HG03095 (cell line): ENCODE data around the gene SMTNL2.

Experiments used
- ATAC-seq: cut with Tn5 transposase; IDR thresholded peaks from one replicate; pipeline ENCODE4 v1.9.1; 2021; ENCODE audit warnings: moderate library complexity; ENCODE audit not compliant: unreplicated experiment

The SMTNL2 gene

DNA sequence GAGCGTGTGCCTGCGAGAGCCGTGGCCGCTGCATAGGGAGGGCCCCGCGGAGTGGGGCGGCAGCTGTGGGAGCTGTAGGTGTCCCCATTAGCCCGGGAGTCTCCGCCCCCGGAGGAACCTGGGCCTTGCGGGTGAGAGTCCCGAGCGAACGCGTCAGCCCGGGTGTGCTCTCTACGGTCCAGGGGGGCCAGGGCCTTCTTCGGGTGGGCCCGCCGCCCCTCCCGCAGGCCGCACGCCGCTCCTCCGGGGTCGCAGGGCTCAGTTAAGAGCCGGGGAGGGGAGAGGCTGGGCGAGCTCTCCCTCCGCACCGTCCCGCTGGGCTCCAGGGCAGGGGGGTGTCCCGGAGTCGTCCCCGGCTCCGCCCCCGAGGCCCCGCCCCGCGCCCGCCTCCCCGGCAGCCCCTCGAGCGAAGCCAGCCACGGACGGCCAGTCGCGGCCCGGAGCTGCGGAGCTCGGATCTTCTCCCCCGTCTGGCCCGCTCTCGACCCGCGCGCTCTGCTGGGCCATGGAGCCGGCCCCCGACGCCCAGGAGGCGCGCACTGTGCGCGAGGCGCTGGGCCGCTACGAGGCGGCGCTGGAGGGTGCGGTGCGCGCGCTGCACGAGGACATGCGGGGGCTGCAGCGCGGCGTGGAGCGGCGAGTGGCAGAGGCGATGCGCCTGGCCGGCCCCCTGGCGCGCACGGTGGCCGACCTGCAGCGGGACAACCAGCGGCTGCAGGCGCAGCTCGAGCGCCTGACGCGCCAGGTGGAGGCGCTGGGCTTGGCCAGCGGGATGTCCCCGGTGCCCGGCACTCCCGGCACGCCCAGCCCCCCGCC is at the start of gene SMTNL2:
Gene SMTNL2, plus strand, starts transcription at position 429 of the 816 bp plus-strand sequence. Its CDS starts 77 bp downstream, at position 506.
- no peak for ATAC-seq

DNA sequence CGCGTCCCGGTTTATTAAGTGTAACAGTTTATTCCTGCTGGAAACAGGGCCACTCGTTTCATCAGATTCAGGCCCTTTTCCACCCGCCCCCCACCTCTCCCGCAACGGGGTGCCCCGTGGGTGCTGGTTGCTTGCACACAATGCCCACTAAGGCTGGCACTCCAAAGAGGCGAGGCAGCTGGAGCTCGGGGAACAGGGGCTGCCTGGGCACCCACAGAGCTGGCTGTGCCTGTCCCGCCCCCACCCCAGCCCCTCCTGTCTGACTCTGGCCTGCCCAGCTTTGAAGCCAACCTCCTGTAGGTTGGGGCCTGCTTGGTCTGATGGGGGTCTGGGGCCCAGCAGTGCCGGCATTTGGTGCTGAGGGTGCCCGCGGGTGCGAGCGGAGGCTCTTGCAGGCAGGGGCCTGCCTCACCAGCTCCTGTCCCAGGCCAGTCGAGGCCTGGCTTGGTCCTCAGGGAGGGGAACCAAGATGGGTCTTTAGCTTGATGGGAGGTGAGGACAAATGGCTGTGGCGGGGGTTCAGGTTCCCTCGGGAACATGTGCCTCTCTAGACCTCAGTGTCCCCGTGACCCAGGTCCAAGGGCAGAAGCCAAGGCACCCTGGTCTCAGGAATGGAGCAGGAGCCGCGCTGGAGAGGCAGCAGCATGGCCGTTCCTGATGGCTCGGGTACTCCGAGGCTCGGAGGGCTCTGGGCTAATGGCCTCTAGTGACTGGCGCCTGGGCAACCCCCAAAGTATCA is 49.2 kb upstream of the SMTNL2 start:
- ATAC-seq: no peak

DNA sequence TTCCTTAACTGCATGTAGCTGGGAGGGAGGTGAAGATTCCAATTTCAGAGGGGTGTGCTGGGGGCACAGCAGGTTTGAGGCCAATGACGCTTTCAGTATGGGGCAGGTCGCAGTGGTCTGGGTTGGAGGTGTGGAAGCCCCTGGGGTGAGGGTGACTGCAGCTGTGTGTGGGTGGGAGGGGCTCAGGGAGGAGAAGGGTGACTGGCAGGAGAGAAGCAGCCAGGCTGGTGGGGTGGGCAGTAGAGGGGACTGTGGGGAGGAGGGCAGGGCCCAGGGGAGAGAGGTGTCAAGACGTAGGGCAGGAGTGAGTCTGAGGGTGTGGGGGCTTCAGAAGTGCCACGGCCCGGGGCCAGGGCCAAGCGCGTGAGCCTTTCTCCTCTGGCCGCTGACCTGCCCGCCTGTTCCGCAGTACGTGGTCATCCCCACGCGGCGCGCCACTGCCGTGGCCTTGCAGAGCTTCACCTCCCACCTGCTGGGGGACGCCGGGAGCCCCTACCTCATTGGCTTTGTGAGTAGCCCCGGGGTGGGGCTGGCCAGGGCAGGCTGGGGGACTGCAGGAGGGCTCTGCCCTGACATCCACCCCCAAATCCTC is 48.6 kb upstream of the SMTNL2 start:
- ATAC-seq: no peak

- ATAC-seq: no peak
These were observed 48.0 kb upstream of the SMTNL2 start for GRCh38 chr17:4536259-4536741.

DNA sequence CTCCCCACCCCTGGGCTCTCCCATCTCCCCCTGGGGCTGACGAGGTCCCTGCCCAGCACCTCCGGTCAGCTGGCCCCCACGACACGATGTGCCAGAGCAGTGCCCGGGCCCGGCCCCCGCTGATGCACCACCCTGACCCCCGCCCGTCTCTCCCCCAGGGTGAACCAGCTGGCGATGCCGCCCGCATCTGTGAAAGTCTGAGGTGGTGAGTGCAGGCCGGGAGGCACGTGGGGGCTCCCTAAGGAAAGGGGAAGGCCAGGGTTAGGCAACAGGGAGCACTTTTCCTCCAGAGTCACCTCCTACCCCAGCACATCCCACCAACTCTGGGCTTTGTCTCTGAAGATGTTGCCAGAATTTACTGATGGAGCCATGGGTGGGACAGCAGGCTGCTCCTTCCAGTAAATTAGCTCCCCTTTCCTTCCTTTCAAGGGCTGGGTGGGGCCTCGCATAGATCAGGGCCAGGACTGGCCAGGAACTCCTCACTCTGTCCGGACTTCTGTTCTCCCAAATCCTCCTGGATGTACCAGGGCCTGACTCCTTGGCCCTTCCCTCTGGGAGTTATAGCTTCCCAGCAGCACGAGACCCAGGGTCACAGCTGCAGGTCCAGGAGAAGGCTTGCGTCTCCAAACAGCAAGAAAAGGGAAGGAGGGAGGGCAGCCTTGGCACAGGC is 47.5 kb upstream of the SMTNL2 start:
- no peak for ATAC-seq

- no peak for ATAC-seq
These were observed 46.7 kb upstream of the SMTNL2 start for GRCh38 chr17:4537451-4538235.

DNA sequence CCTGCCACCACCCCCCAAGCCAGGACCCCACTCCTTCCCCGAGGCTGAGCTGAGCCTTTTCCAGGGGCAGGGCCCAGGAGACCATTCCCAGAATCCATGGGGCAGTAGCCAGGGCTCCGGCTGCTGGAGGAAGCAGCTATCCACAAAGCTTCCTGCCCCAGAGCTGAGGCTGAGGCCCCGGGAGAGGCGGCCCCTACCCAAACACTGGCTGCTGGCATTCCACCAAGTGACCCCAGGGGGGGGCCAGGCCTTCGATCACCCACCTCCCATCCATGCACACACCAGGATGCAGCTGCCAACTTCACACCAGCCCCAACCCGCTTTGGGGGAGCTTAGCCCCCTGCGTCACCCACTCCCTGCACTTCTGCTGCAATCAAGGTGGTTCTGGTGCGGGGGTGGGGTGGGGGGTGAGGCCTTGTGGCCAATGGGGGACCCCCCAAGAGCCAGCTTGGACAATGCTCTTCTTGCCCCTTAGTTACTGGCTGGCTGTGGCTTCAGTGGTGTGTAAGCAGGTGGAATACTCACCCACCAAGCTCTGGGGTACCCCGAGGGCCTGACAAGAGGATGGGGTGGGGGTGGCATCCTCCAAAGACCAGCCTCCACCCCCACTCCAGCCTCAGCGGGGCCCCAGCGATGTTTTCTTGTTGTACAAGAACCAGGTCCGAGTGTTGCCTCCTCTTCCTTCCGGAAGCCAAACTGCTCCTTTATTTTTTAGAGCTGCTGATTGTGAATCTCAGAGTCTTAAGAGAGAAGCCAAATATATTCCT is 45.9 kb upstream of the SMTNL2 start:
- no peak for ATAC-seq

- no peak for ATAC-seq
These were observed 45.3 kb upstream of the SMTNL2 start for GRCh38 chr17:4539025-4539424.

GRCh38 chr17:4539576-4540223 is 44.6 kb upstream of the SMTNL2 start:
- ATAC-seq: no peak

- ATAC-seq: no peak
These were observed 44.1 kb upstream of the SMTNL2 start for GRCh38 chr17:4540224-4540651.

- no peak for ATAC-seq
These were observed 43.5 kb upstream of the SMTNL2 start for GRCh38 chr17:4540687-4541327.

- ATAC-seq: no peak
These were observed 42.9 kb upstream of the SMTNL2 start for GRCh38 chr17:4541328-4542002.

- ATAC-seq: no peak
These were observed 42.2 kb upstream of the SMTNL2 start for GRCh38 chr17:4542003-4542725.

DNA sequence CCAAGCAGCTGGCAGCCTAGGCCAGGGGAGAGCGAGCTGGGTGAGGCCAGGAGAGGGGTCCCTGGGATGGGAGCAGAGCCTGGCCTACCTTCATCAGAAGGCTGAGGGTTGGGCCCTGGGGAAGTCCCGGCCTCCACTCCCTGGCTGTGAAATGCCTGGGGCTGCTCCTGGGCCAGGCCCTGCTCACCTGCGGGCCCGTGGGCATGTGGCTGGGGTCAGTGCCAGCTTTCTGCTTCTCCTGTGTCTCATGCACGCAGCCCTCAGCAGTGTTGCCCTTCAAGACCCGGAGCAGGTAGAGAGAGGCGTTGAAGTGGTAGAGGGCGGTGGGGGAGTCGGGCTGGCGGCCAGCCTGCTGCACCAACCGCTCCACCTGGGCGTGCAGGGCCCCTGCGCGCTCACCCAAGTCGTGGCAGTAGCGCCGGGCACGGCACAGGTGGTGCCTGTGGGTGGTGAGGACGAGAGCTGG is 41.6 kb upstream of the SMTNL2 start:
- ATAC-seq: no peak

DNA sequence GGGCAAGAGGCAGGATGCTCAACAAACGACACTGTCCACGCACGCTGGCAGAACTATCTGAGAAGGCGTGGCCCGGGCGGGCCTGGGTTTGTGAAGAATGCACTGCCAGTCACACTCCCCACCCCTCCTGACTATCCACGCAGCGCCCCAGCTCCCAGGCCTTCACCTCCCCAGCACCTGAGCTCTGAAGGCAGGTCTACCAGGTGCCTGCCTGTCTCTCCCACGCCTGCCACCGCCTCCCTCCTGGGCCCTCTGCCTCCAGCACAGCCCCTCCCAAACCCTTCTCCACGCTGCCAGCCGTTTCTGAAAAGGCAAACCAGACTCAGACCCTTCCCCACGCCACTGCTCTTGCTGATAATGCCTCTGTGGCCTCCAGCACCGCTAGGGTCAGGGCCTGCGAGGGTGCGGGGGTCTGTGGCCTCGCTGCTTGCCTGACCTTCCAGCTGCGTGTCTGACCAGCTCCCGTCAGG is 40.7 kb upstream of the SMTNL2 start:
- no peak for ATAC-seq

DNA sequence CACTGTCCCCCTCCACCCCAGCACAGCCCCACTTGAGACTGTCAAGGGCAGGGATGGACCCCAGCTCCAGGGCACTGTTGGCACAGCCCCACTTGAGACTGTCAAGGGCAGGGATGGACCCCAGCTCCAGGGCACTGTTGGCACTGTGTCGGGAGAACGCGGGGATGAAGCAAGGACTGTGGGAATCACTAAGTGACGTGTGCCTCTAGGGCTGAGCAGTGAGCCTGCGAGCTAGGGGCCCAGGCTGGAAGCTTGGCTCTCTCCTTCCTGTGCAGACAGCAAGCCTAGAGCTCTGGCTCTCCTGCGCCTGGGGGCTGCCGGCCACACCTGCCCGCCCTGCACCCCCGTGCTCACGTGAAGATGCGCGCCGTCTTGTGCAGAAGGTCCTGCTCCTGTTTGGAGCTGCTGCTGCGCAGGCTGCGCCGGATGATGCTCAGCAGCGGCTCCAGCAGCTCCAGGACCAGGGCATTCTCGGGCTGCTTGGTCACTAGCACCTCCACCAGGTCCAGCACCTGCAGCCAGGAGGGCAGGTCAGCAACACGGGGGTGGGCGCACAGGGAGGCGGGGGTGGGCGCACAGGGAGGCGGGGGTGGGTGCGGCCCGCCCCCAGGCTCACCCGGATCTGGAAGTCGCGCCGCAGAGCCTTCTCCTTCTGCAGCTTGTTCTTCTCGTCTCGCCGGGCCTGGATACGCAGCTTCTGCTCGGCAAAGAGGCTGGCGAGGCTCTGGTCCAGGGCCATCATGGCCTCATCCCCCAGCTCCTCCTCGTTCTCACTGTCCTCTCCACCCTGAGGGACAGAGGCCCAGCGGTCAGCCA is 40.0 kb upstream of the SMTNL2 start:
- ATAC-seq: no peak

DNA sequence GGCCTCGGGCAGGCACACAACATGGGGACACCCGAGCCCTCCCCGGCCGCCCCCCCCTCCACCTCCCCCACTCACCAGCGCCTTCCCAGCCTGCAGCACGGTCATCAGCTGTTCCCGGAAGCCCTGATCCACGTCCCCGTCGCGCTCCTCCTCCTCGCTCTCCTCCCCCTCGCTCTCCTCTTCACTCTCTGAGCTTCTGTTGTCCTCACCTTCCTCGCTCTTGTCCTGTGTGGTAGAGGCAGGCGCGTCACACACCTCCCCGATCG is 39.4 kb upstream of the SMTNL2 start:
- no peak for ATAC-seq
